LHCN-M2 (cell line): ENCODE measurements around the gene KCNIP3. TPM values are rescaled to one million over a fixed set of nuclear protein-coding genes. Genes with fewer than 3 reads are reported as not detected.
A peak's percentile ranks its signal among the peaks of the same experiment; 100 is the strongest.
"Not testable (repeated sequence)": the region's sequence is repeated elsewhere in the genome, so short reads cannot be mapped to it uniquely, and the experiment has no call there.

Source experiments
- DNase-seq: peaks from one replicate; pipeline ENCODE4 v3.0.0-alpha.2; 2012; ENCODE audit warnings: low read depth
- polyA plus RNA-seq: library from polyadenylated mRNA; unstranded; fragments of >200 nt; gene quantifications from one replicate; pipeline ENCODE4 v1.2.1, GENCODE V29; 2012; ENCODE audit warnings: missing spikeins
- total RNA-seq: library from RNA; depleted of rRNA; stranded (reverse); fragments of >200 nt; gene quantifications from 2 replicates; pipeline ENCODE4 v1.2.3, GENCODE V29; 2014; rRNA removed

KCNIP3 gene
- total RNA-seq = 0.19 and 0.29 TPM in 2 replicates
- 0.55 TPM for polyA plus RNA-seq

DNA sequence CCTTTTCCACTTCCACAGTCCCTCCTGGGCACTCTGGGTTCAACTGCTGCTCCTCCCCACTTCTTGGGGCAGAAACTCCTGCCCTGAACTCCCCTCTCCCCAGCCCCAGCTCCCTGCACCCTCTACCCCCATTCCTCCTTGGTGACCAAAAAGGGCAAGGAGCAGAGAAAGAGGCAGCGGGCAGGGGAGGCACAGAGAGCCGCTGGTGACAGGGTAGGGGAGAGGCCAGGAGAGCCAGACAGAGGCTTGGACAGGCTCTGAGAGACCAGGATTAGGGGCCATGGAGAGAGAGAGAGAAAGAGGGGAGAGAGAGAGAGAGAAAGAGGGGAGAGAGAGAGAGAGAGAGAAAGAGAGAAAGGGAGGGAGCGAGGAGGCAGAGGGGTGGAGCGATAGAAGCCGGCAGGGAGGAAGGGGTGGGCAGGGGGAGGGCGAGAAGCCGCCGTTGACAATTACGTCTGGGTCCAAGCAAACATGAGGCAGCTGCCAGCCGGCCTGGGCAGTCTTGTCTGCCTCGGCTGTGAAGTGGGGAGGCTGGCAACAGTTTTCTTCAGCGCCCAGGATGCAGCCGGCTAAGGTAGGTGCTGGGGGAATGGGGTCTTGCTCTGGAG lies at the start of gene KCNIP3:
TSS of gene KCNIP3 (plus strand) at position 468 of the 608 bp plus-strand sequence. CDS start at position 560, 92 bp downstream.
- DNase-seq = no peak

DNA sequence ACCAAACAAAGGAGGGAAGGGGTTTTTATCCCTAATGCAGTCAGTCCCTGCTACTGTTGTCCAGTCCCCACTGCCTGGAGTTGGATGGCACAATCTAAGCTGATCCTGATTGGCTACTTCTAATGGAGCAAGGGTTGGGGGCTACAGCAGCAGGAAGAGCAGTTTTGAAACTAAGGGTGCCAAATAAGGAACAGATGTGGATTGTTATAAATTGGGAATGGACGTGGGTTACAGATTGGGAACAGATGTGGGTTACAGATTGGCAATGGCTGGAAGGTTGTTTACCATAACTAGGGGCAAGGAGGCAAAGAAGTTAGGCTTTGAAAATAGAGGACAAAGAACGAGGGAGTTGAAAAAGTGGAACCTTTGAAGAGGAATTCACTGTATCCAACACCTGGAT lies 38.9 kb upstream of the KCNIP3 start:
- no peak for DNase-seq

DNA sequence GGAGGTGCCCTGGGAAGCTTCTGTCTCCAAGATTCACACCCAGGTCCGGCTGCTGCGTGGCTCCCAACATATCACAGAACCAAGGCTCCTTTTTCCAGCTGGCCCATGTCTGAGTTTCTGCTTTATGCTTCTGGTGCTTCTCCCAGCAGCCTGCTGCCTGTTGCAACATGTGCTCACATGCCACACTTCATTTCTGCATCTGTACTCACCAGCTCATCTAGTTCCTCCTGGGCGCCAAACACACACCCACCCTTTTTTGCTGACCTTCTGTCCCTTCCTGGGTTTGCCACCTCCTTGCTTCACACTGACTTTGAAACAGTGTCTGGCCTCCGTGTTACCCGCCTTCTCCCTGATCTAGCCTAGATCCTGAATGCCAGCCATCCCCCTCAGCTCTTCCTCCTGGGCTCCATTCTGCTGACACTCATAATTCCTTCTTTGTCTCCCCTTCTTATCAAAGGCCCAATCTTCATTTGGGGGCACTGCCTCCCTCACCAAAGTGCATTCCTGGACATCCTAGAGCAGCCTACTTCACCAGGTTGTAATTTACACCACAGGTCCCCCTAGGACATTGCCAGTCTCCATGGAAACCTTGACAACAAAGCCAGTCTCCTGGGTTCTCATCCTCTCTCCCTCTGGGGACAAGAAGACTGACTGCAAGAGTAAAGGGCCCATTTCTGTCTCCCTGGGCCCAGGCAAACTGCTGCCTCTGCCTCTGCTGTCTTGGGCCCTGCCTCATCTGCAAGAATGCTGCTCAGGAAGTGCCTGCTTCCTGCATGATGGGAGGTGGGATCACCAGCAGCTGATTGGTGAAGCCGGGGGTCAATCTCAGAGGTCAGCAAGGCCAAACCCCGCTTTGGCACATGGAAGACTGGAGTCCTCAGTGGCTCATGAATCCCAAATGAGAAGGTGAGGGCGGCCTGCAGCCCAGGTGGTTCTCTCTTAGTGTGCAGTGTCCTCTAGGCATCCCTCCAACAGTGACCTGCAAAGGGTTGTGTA lies 36.8 kb upstream of the KCNIP3 start:
- no peak for DNase-seq

DNA sequence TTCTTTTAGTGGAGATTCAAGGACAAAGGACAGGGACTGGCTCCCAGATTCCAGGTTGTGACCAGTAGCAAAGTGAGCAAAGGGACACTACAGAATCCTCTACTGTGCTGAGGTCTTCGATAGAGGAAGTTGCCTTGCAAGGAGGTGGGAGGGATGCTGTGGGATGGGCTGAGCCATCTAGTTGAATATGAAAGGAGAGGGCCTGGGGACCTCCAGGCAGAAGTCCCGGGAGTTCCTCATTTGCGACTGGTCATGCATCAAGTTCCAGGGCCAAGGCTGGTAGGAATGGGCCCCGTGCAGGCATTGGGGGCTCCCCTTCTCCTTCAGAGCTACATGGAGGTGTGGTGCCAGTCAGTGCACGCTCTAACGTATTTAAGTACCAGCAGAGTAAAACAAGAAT lies 35.5 kb upstream of the KCNIP3 start:
- no peak for DNase-seq

DNA sequence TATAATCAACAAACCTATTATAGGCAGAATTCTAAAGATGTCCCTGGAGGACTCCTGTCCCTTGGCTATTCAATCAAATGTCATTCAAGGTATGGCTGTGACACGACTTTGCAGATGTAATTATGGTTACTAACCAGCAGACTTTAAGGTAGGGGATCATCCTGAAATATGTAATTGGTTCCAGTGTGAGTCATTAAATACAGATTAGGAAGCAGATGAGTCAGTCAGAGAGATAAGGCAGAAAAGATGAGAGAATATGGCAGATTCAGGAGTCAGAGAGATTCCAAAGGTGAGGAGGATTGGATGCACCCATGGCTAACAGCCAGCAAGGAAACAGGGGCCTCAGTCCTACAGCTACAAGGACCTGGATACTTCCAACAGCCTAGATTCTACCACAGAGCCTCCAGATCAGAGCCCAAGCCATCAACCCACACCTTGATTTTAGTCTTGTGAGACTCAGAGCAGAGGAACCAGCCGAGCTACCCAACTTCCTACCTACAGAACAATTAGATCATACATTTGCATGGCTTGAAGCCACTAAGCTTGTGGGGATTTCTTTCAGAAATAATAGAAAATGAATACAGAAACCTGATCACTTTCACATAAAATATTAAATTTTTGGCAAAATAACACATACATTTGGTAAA lies 34.1 kb upstream of the KCNIP3 start:
- DNase-seq = no peak

DNA sequence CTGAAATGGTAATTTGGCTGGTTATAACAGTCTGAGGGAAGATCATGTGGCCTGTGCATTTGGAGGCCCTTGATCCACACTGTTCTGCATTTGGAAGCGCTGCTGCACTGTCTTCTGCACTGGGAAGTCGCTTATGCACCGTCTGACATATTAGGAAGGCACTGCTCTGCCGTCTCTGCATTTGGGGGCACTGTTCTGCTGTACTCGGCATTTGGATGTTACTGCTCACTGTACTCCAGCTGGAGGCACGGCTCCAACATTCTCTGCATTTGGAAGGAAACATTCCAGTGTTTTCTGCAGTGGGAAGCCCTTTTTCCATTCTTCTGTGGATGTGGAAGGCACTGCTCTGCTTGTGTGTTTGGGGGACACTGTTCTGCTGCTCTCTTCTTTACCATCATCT lies 32.5 kb upstream of the KCNIP3 start:
- peak; percentile 17 for DNase-seq

DNA sequence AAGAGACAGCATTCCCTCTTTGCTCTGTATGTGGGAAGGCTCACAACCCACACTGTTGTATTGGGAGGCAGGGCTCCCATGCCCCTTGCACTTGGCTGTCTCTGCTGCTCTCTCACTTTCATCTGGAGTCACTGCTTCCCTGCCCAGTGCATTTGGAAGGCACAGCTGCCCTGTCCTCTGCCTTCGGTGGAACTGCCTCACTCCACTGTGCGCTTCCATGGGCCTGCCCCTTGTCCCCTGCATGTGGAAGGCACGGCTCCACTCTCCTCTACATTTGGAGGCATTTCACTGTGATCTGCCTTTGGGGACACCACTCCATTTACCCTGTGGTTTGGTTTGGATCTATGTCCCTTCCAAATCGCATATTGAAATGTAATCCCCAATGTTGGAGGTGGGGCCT lies 32.0 kb upstream of the KCNIP3 start:
- DNase-seq = no peak

DNA sequence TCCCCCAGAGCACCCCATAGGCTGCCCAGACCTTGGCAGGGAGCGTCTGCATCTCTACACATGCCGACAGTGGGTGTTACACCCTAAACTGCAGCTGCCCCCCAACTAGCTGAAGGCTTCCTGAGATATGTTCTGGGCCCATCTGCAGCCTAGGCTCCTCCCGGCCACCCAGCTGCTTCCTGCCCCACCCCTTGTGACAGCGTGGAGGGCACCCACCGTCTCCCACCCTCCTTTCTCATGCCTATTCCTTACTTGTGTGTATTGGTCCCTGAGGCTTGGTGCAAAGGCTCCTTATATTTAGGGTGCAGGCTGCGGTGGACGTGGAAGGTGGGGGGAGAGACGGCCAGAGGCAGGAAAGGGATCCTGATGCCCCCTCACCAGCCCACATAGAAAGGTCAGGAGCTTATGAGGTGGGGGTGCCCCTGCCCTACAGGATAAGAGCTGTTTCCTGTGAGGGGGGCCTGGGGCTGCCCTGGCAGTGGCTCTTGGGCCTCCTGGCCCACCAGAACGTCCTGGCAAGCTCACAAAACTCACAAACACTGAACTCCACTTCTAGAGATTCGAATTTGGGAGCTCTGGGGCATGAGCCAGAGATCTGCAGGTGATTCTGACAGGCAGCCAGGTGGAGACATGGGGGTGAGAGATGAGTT lies 30.2 kb upstream of the KCNIP3 start:
- DNase-seq = no peak

DNA sequence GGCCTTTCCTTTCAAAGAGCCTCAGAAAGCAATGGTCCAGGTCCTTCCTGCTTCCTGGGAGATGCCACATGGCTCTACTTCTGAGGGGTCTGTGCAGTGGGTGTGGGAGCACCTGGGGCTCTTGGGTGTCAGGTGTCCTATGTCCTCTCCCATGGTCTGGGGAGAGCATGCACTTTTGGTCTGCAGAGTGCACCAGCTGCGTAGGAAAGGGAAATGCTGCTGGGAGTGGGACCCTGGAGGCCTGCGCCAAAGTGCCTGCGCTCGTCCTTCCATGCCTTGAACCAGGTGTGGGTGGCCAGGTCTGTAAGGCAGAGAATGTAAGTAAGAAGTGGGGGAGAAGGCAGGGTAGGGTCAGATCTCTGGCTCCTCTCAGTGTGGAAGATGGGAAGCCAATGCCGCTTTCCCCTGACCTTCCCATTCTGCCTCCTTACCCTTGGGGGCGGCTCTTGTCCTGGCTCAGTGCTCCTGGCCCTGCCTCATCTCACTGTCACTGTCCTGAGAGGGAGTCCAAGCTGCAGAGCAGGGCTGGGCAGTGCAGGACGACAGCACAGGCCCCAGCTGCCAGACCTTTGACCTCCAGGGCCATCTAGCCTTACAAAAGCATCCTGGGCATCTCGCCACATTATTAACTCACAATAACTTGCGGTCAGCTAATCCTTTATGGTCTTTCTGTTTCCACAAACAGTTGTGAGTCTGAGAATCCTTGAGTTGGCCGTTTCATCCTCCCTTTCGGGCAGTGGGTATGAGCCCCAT lies 29.5 kb upstream of the KCNIP3 start:
- DNase-seq = peak; percentile 96

DNA sequence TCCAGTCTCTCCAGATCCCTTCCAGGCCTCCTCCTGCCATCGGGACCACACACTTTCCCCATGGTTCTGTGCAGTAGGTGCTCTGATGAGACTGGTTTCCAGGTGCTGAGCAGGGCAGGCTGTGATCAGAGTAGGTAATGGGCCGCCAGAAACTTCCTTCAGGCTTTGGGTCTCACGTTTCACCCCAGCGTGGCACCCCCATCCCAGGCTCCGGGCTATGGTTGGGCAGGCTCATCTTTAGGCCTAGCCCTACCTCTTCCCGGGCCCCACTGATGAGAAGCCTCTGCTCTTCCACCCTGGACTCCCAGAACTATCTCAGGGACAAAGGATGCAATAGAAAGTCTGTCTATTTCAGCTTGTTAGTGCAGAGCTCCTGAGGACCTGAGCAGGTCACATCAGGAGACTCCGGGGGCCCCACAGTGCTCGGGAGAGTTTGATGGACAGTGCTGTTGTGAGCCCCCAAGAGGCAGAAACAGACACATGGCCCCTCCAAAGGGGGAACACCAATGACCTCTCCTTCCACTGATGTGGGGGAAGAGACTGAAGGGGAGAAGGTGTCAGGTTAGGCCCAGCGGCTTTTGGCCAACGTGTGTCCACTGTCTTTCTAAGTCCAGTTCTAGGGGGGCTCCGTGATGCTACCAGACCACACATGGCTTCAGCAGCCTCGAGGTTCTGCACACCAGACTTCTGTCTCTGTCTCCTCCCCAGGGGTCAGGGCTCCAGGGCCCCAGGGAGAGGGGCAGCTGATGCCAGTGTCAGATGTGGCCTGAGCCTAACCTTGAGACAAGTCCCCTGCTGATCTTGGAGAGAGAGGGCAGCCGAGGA lies 28.7 kb upstream of the KCNIP3 start:
- no peak for DNase-seq

DNA sequence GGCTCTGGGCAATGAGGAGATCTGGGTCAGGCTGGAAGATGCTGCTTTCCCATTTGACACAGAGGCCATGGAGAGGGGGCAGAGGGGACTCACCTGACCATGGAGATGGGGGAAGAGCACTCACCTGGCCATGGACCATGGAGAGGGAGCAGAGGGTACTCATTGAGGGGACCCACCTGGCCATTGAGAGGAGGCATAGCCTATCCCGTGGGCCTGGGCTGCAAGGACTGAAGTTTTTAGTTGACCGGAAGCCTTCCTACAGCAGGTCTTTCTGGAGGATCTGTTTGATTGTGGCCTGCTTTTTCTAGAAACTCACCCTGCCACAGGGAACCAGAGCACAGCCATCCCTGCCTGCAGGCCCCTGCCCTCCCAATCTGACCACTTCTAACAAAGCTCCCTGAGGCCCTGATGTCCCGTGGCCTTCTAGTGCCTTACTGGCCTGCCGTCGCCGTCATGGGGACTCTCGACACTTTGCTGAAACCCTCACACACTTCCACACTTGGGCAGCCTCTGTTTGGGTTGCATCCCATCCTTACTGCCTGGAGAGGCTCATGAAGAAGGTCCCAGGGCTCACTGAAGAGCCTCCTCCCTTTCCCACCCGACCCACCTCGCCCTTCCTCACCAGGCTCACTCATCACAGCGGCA lies 28.0 kb upstream of the KCNIP3 start:
- no peak for DNase-seq

DNA sequence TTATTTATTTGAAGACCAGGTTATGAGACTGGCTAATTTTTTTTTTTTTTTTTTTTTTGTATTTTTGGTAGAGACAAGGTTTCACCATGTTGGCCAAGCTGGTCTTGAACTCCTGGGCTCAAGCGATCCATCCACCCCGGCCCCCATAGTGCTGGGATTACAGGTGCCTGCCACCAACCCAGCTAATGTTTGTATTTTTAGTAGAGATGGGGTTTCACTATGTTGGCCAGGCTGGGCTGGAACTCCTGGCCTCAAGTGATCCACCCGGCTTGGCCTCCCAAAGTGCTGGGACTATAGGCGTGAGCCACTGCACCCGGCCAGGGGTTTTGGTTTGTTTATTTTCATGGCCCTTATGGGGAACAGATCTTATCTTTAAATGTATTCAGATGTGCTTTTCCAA lies 27.4 kb upstream of the KCNIP3 start:
- not testable (repeated sequence) for DNase-seq

DNA sequence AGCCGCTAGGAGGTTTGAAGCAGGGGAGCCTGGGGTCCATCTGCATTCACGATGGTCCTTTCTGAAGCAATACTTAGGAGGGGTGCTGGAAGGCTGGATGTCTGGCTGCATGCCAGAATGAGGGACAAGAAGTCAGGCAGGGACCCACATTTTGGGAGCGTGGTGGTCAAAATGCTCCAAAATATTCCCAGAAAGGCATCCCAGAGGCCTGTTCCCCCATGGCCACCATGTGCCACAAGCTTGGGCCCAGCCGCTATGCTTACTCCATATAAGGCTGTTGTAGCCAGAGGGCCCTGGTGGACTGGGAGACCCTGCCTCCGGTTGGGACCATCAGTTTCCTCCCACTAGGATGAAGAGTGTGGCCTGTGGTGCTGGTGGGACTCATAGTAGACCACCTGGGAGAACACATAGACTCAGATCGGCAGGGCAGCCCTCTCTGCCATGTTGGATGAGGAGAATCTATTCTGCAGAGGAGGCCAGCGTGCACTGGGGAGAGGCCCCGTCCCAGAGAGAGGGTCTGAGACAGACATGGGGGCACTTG lies 26.5 kb upstream of the KCNIP3 start:
- no peak for DNase-seq

DNA sequence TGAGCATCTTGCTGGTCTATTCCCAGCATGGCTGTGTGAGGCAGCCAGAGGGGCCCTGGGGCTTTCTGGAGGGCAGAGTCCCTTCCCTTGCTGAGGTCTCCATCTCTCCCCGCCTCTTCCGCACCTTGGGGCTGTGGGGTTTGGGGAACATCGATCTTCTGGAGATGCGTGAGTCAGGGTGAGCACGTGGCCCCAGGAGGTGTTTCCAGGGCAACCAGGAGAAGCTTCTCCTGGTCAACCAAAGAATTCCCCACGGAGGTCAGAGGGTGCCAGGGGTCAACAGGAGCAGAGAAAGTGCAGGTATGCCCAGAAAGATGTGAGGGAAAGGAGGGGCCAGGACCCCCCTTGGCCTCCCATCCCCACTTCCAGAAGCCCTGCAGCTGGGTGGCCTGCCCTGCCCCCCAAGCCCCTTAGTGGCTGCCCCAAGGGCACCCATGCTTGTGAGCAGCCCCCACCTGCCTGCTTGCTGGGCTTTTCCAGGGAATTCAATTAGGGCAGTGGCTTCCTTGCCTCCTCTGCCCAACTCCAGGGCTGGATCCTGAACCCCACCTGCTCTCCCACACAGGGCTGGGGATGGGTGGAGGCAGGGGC lies 25.7 kb upstream of the KCNIP3 start:
- no peak for DNase-seq

DNA sequence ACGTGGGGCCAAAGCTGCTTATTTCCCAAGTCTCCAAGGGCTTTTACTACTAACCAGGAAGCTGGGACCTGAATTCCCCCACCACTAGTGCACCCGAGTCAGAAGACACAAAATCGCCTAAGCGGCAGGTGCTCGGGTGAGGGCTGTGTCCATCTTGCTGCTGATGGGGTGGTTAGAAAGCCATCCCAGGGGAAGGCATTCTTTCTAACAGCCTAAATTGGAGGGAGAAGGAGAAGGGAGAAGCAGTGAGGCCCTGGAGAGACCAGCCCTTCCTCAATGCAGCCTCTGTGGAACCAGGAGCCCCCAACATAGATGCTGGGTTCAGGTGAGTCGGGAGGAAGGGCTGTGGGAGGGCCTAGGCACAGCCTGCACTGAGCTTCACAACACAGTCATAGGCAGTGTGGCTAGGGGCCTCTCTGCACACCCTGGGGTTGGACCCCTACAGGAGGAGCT lies 24.8 kb upstream of the KCNIP3 start:
- no peak for DNase-seq

DNA sequence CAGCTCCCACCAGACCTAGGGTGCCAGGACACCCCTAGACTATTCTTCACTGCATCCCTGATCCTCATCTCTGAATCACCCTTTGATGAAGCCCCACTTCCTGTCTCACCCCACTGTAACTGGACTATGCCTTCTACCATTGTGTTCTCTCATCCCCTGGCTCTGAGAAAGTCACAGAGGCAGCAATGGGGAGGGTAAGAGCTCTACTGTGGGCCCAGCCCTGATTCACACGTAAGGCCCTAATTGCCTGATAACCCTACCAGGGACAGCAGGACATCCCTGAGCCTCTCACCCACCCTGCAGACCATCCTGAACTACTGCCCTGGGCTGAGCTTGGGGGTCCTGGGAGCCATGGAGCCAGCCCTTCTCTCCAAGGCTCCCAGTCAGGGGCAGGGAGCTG lies 24.4 kb upstream of the KCNIP3 start:
- DNase-seq = no peak

DNA sequence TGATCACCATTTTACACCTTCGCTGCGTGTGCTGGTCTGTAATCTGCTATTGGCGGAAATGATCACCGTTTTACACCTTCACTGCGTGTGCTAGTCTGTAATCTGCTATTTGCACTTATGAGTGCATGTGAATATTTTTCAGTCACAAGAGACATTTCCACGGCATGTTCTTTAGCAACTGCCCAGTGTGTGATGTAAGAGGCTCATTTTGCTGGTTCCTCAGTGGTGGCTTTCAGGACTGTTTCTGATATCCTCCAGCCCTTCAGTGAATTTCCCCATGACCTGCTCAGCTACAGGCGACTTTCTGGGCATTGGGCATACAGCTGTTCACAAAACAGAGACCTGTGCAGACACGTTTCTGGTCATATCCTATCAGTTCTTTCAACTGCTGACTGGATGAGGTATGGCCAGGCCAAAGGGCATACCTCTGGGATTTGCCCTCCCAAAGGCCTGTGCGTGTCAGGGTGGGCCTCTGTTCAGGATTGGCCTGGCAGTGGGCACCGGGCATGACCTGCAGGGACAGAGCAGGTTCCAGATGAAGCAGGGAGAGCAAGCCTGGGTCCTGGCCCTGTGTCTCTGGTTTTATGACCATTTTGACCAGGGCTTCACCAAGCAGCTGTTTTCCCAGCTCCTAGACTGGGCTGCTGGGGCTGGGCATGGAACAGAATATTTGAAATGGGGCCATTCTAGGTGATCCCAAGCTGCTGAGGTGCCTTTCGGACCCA lies 23.4 kb upstream of the KCNIP3 start:
- no peak for DNase-seq
